Left forelimb (tissue), 1 donor: ENCODE data around the gene UNC50.
"Not testable (repeated sequence)": the region's sequence is repeated elsewhere in the genome, so short reads cannot be mapped to it uniquely, and the experiment has no call there.

Source experiments
- DNase-seq: peaks from one replicate; pipeline ENCODE4 v3.0.0-alpha.2; 2018; ENCODE audit warnings: low spot score

Gene UNC50

GRCh38 chr2:98576666-98577312 lies 31.6 kb upstream of the UNC50 start:
- no peak for DNase-seq

- DNase-seq: no peak
These were observed 31.1 kb upstream of the UNC50 start for GRCh38 chr2:98577313-98577712.

- no peak for DNase-seq
These were observed 30.2 kb upstream of the UNC50 start for GRCh38 chr2:98578231-98578630.

GRCh38 chr2:98579926-98580325 lies 28.5 kb upstream of the UNC50 start:
- no peak for DNase-seq

- no peak for DNase-seq
These were observed 27.6 kb upstream of the UNC50 start for GRCh38 chr2:98580656-98581284.

GRCh38 chr2:98582523-98582922 lies 25.9 kb upstream of the UNC50 start:
- DNase-seq: no peak

- no peak for DNase-seq
These were observed 25.1 kb upstream of the UNC50 start for GRCh38 chr2:98583276-98583675.

GRCh38 chr2:98583816-98584618 lies 24.4 kb upstream of the UNC50 start:
- DNase-seq: no peak

- no peak for DNase-seq
These were observed 23.0 kb upstream of the UNC50 start for GRCh38 chr2:98585386-98585785.

- no peak for DNase-seq
These were observed 21.7 kb upstream of the UNC50 start for GRCh38 chr2:98586551-98587140.

- DNase-seq: no peak
These were observed 19.4 kb upstream of the UNC50 start for GRCh38 chr2:98588880-98589431.

- DNase-seq: no peak
These were observed 18.9 kb upstream of the UNC50 start for GRCh38 chr2:98589489-98589888.

GRCh38 chr2:98592565-98592964 lies 15.8 kb upstream of the UNC50 start:
- DNase-seq: no peak

- DNase-seq: not testable (repeated sequence)
These were observed 13.7 kb upstream of the UNC50 start for GRCh38 chr2:98594665-98595064.

GRCh38 chr2:98598781-98599428 lies 9.5 kb upstream of the UNC50 start:
- DNase-seq: no peak

- no peak for DNase-seq
These were observed 6.8 kb upstream of the UNC50 start for GRCh38 chr2:98601532-98602132.

- DNase-seq: no peak
These were observed 3.8 kb upstream of the UNC50 start for GRCh38 chr2:98604547-98604946.

GRCh38 chr2:98605076-98605475 lies 3.3 kb upstream of the UNC50 start:
- DNase-seq: no peak

- no peak for DNase-seq
These were observed 2.0 kb upstream of the UNC50 start for GRCh38 chr2:98606431-98606830.

- no peak for DNase-seq
These were observed 1.3 kb upstream of the UNC50 start for GRCh38 chr2:98607104-98607503.

GRCh38 chr2:98607741-98608115 lies 661 bp upstream of the UNC50 start:
- no peak for DNase-seq
